PC-9 (cell line): ENCODE measurements around the gene ASTN2. TPM values are rescaled to one million over a fixed set of nuclear protein-coding genes. Genes with fewer than 3 reads are reported as not detected.

Experiments
- BruUV-seq: library from RNA; stranded (reverse); fragments of 400-500 nt; replicated peaks from 2 replicates; lab custom pipeline; 2021; lab: Mats Ljungman, UMichigan
- CTCF ChIA-PET: fragments of 300-600 bp; sonication (Branson Sonifier 250); formaldehyde crosslinking; loops from one replicate; lab custom pipeline; 2022; ENCODE audit warnings: antibody characterized with exemption; lab: Charles Lee
- POLR2A ChIA-PET: fragments of 300-600 bp; sonication (Branson Sonifier 250); formaldehyde crosslinking; loops from one replicate; lab custom pipeline; 2022; ENCODE audit warnings: antibody characterized with exemption; ENCODE audit not compliant: unreplicated experiment; lab: Charles Lee
- DNase-seq, 2 experiments: peaks; one replicate each; pipeline versions ENCODE4 v3.0.0 to v3.0.0-alpha.2; 2015 to 2022; ENCODE audit warnings: mixed read lengths in 1 of 2
- H2AFZ ChIP-seq: fragments of 200-600 bp; sonication (generic); 2 replicates; pipeline ENCODE4 v1.8.1; 2017; ENCODE audit warnings: antibody characterized with exemption
- H3F3A ChIP-seq: fragments of 200-600 bp; sonication (generic); 2 replicates; pipeline ENCODE4 v1.8.1; 2017; ENCODE audit warnings: antibody characterized with exemption, mild to moderate bottlenecking, low read depth; ENCODE audit not compliant: insufficient read depth
- H3K27ac ChIP-seq: fragments of 200-600 bp; sonication (generic); 2 replicates; pipeline ENCODE4 v1.6.1; 2016; ENCODE audit warnings: mixed run types
- H3K27me3 ChIP-seq: fragments of 200-600 bp; sonication (generic); 2 replicates; pipeline ENCODE4 v1.6.1; 2016; ENCODE audit warnings: low read depth, mixed run types; ENCODE audit not compliant: insufficient read depth
- H3K36me3 ChIP-seq: fragments of 200-600 bp; sonication (generic); 2 replicates; pipeline ENCODE4 v1.6.1; 2016; ENCODE audit warnings: low read depth, mixed run types
- H3K4me1 ChIP-seq: fragments of 200-600 bp; sonication (generic); replicated peaks from 2 replicates; pipeline ENCODE4 v1.6.1; 2016; ENCODE audit warnings: mixed run types; ENCODE audit not compliant: insufficient read depth
- H3K4me2 ChIP-seq: fragments of 200-600 bp; sonication (generic); 2 replicates; pipeline ENCODE4 v1.6.1; 2017; ENCODE audit warnings: mixed run types
- H3K4me3 ChIP-seq: fragments of 200-600 bp; sonication (generic); 2 replicates; pipeline ENCODE4 v1.6.1; 2016; ENCODE audit warnings: mixed run types
- H3K79me2 ChIP-seq: fragments of 200-600 bp; sonication (generic); 2 replicates; pipeline ENCODE4 v1.6.1; 2017; ENCODE audit warnings: low read depth, mixed run types
- H3K9me2 ChIP-seq: fragments of 200-600 bp; sonication (generic); 2 replicates; pipeline ENCODE4 v1.8.1; 2017; ENCODE audit warnings: mild to moderate bottlenecking; ENCODE audit not compliant: insufficient read depth
- H3K9me3 ChIP-seq: fragments of 200-600 bp; sonication (generic); 2 replicates; pipeline ENCODE4 v1.8.1; 2016; ENCODE audit warnings: low read depth; ENCODE audit not compliant: insufficient read depth
- H4K20me1 ChIP-seq: fragments of 200-600 bp; sonication (generic); 2 replicates; pipeline ENCODE4 v1.8.1; 2017; ENCODE audit not compliant: insufficient read depth
- EZH2 ChIP-seq: fragments of 200-600 bp; sonication (generic); IDR thresholded peaks from 2 replicates; pipeline ENCODE4 v1.8.0; 2017; ENCODE audit warnings: antibody characterized with exemption, low read depth
- intact Hi-C: fragments of 100-400 bp; cut with micrococcal nuclease; formaldehyde crosslinking; loops from one replicate; pipeline ENCODE4 v1.10.0; 2022; ENCODE audit not compliant: unreplicated experiment
- total RNA-seq: library from RNA; stranded (reverse); gene quantifications from 2 replicates; pipeline ENCODE4 v1.2.3, GENCODE V29; 2021
- TF ChIP-seq, protein P1 (sequence below): fragments of 200-600 bp; sonication (generic); conservative IDR thresholded peaks from 2 replicates; pipeline ENCODE4 v1.6.1; 2017; ENCODE audit warnings: mixed run types, antibody characterized with exemption, mild to moderate bottlenecking, moderate library complexity

The ASTN2 gene
- total RNA-seq, 1 experiment from 2014 or later, result 6.2 TPM

DNA sequence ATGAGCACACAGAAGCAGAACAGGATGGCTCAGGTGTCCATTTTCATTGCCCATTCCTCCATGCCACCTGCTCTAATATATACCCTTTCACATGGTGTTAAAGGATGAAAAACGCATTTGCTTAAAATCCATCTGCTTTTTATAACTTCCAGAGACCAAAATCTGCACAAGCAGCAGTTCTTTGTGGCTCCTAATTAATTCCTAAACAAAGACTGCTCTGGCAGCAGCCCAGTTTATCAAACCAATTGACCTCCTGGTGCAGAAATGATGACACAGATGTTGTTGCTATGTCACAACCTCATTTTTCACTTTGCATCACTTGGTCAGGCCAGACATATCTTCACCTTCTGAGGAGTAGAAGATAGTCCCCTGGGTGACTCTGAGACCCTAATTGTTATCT, 141.2 kb downstream of the ASTN2 start:
- no peak overlapping the region for H3K27ac ChIP-seq
- no peaks in the 10 kb centered on the region for H3K9me3 ChIP-seq
- no peak overlapping the region for H3K4me2 ChIP-seq
- TF ChIP-seq EZH2, result no peak
- TF ChIP-seq, protein P1, sequence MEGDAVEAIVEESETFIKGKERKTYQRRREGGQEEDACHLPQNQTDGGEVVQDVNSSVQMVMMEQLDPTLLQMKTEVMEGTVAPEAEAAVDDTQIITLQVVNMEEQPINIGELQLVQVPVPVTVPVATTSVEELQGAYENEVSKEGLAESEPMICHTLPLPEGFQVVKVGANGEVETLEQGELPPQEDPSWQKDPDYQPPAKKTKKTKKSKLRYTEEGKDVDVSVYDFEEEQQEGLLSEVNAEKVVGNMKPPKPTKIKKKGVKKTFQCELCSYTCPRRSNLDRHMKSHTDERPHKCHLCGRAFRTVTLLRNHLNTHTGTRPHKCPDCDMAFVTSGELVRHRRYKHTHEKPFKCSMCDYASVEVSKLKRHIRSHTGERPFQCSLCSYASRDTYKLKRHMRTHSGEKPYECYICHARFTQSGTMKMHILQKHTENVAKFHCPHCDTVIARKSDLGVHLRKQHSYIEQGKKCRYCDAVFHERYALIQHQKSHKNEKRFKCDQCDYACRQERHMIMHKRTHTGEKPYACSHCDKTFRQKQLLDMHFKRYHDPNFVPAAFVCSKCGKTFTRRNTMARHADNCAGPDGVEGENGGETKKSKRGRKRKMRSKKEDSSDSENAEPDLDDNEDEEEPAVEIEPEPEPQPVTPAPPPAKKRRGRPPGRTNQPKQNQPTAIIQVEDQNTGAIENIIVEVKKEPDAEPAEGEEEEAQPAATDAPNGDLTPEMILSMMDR, result no peak
- ChIA-PET POLR2A (no interaction called here), CTCF (no interaction called here)
- H2AFZ ChIP-seq, result no peak overlapping the region
- intact Hi-C loops, result no loop called here
- DNase-seq, result no peak
- H3F3A ChIP-seq, result no peaks in the 10 kb centered on the region
- H3K79me2 ChIP-seq, result no peaks in the 10 kb centered on the region
- H3K9me2 ChIP-seq, result no peaks in the 10 kb centered on the region
- no peaks in the 10 kb centered on the region for H4K20me1 ChIP-seq
- no peaks in the 10 kb centered on the region for H3K36me3 ChIP-seq
- no TSS peak for BruUV-seq
- H3K27me3 ChIP-seq, result peaks cover 9% of the 10 kb centered on the region; the same call in 1 of the 2 replicates
- no peak overlapping the region for H3K4me3 ChIP-seq
- H3K4me1 ChIP-seq, result no peaks in the 10 kb centered on the region

DNA sequence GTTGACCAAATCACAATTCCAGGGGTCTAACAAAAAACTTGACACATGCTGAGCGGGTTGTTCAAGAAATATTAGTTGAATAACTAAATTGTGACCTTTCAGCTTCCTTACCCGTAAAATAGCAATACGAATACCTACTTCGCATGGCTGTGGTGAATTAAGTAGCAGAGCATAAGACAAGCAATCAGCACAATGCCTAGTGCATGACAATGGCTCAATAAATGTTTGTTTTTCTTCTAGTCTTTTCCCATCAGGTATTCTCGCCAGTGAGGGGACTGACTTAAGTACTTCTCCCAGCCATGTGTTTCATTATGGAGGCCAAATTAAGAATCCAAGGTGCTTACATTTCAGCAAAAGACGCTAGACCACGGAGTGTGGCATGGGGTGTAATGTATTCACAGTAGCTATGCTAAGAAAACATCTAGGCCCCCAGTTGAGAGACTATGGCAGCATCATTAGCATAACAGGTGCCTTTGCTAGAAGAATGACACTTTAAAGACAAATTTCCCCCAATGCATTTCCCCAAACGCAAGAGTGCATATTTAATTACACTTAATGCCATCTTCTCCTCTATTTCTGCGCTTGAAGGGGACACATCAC, 145.9 kb downstream of the ASTN2 start:
- CTCF ChIA-PET, result no interaction called here
- Histone ChIP-seq H3K36me3 (no peaks in the 10 kb centered on the region), H3K27ac (no peak overlapping the region), H4K20me1 (no peaks in the 10 kb centered on the region), H3K9me2 (no peaks in the 10 kb centered on the region), H3F3A (no peaks in the 10 kb centered on the region), H3K27me3 (peaks cover 28% of the 10 kb centered on the region), H3K4me2 (no peak overlapping the region), H3K4me1 (no peaks in the 10 kb centered on the region), H2AFZ (no peak overlapping the region), H3K79me2 (no peaks in the 10 kb centered on the region), H3K9me3 (no peaks in the 10 kb centered on the region), H3K4me3 (no peak overlapping the region)
- BruUV-seq, result no TSS peak
- POLR2A ChIA-PET, result no interaction called here
- intact Hi-C loops, result no loop called here
- DNase-seq, result no peak
- TF ChIP-seq EZH2, result no peak
- TF ChIP-seq, protein P1, result no peak

DNA sequence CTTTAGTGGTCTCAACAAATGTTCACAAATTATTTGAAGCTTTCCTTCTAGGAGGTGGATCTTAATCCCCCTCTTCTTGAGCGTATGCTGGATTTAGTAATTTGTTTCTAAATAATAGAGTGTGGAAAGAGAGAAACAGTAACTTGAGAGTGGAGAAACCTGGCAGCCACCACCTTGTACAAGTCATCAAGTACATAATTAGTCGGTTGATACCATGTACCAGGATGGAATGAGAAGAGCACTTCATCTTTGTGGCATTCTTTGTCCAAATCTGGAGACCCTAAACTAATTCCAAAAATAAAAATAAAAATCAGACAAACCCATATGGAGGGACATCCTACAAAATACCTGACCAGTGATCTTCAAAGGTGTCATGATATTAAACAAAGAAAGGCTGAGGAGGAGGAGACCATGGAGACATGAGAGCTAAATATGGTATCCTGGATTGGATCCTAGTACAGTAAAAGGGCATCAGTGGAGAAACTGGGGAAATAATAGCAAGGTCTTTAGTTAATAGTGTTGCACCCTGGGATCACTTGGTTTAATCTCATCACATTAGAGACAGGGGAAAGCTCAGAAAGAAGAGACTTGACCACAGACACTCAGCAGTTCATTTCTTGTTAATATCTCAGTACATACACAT, 147.9 kb downstream of the ASTN2 start:
- intact Hi-C loops, result no loop called here
- no peak for DNase-seq
- no peak for TF ChIP-seq EZH2
- TF ChIP-seq, protein P1, result no peak
- Histone ChIP-seq H2AFZ (no peak overlapping the region), H3K9me3 (no peaks in the 10 kb centered on the region), H3K9me2 (no peaks in the 10 kb centered on the region), H3K27me3 (peaks cover 28% of the 10 kb centered on the region), H3K4me1 (no peaks in the 10 kb centered on the region), H3K4me3 (no peak overlapping the region), H3K79me2 (no peaks in the 10 kb centered on the region), H3K36me3 (no peaks in the 10 kb centered on the region), H3F3A (no peaks in the 10 kb centered on the region), H3K4me2 (no peak overlapping the region), H4K20me1 (no peaks in the 10 kb centered on the region), H3K27ac (no peak overlapping the region)
- ChIA-PET CTCF (no interaction called here), POLR2A (no interaction called here)
- BruUV-seq, result no TSS peak
